Measurements from ENCODE around the gene GRP.

Gene GRP

GRCh38 chr18:59211629-59212028 lies 8.3 kb upstream of the GRP start:
- H3K4me1 Mint-ChIP-seq (ENCODE audit: low read depth): no peaks in the 10 kb centered on the region

GRCh38 chr18:59218018-59218417 lies 1.9 kb upstream of the GRP start:
- Mint-ChIP-seq H3K4me3 (no peak overlapping the region), H3K36me3 (no peaks in the 10 kb centered on the region), H3K27me3 (peaks cover 43% of the 10 kb centered on the region), H3K9me3 (ENCODE audit: low read depth) (no peaks in the 10 kb centered on the region), H3K27ac (no peak overlapping the region), H3K4me1 (ENCODE audit: low read depth) (peaks cover 10% of the 10 kb centered on the region)

More at GRCh38 chr18:59211629-59212028, 8.3 kb upstream of the GRP start:
- Mint-ChIP-seq H3K4me3 (no peak overlapping the region), H3K9me3 (ENCODE audit: low read depth) (no peaks in the 10 kb centered on the region), H3K27me3 (peaks cover 21% of the 10 kb centered on the region), H3K27ac (no peak overlapping the region), H3K36me3 (no peaks in the 10 kb centered on the region)

GRCh38 chr18:59220164-59220783 lies 316 bp downstream of the GRP start:
- Mint-ChIP-seq H3K4me3 (no peak overlapping the region), H3K27ac (no peak overlapping the region), H3K27me3 (peaks cover 42% of the 10 kb centered on the region), H3K36me3 (no peaks in the 10 kb centered on the region), H3K4me1 (ENCODE audit: low read depth) (peaks cover 10% of the 10 kb centered on the region), H3K9me3 (ENCODE audit: low read depth) (no peaks in the 10 kb centered on the region)

- Mint-ChIP-seq H3K4me3 (peak overlapping the region; percentile 56), H3K27me3 (peaks cover 43% of the 10 kb centered on the region)
Observed at GRCh38 chr18:59220784-59221765, 1.1 kb downstream of the GRP start.

GRCh38 chr18:59222341-59222740 lies 2.4 kb downstream of the GRP start:
- Mint-ChIP-seq H3K27me3 (peaks cover 39% of the 10 kb centered on the region), H3K9me3 (ENCODE audit: low read depth) (no peaks in the 10 kb centered on the region), H3K27ac (no peak overlapping the region), H3K4me1 (ENCODE audit: low read depth) (peaks cover 10% of the 10 kb centered on the region), H3K4me3 (no peak overlapping the region), H3K36me3 (no peaks in the 10 kb centered on the region)

More at GRCh38 chr18:59220784-59221765, 1.1 kb downstream of the GRP start:
- Mint-ChIP-seq H3K4me1 (ENCODE audit: low read depth) (peaks cover 10% of the 10 kb centered on the region), H3K36me3 (no peaks in the 10 kb centered on the region), H3K27ac (no peak overlapping the region), H3K9me3 (ENCODE audit: low read depth) (no peaks in the 10 kb centered on the region)

- no peak overlapping the region for H3K27ac Mint-ChIP-seq
- no peaks in the 10 kb centered on the region for H3K36me3 Mint-ChIP-seq
- no peak overlapping the region for H3K4me3 Mint-ChIP-seq
- H3K27me3 Mint-ChIP-seq: peaks cover 21% of the 10 kb centered on the region
- H3K9me3 Mint-ChIP-seq (ENCODE audit: low read depth): no peaks in the 10 kb centered on the region
- no peaks in the 10 kb centered on the region for H3K4me1 Mint-ChIP-seq (ENCODE audit: low read depth)
Observed at GRCh38 chr18:59228351-59228750, 8.4 kb downstream of the GRP start.

GRCh38 chr18:59229191-59229590 lies 9.2 kb downstream of the GRP start:
- Mint-ChIP-seq H3K4me1 (ENCODE audit: low read depth) (no peaks in the 10 kb centered on the region), H3K36me3 (no peaks in the 10 kb centered on the region), H3K27ac (no peak overlapping the region), H3K9me3 (ENCODE audit: low read depth) (no peaks in the 10 kb centered on the region), H3K27me3 (peaks cover 18% of the 10 kb centered on the region), H3K4me3 (no peak overlapping the region)

GRCh38 chr18:59229701-59230443 lies 9.9 kb downstream of the GRP start:
- Mint-ChIP-seq H3K36me3 (no peaks in the 10 kb centered on the region), H3K27ac (no peak overlapping the region), H3K4me1 (ENCODE audit: low read depth) (no peaks in the 10 kb centered on the region), H3K27me3 (peaks cover 18% of the 10 kb centered on the region), H3K4me3 (no peak overlapping the region), H3K9me3 (ENCODE audit: low read depth) (no peaks in the 10 kb centered on the region)

- no peaks in the 10 kb centered on the region for H3K4me1 Mint-ChIP-seq (ENCODE audit: low read depth)
- no peak overlapping the region for H3K4me3 Mint-ChIP-seq
- H3K27me3 Mint-ChIP-seq: peaks cover 18% of the 10 kb centered on the region
- no peak overlapping the region for H3K27ac Mint-ChIP-seq
- no peaks in the 10 kb centered on the region for H3K36me3 Mint-ChIP-seq
- H3K9me3 Mint-ChIP-seq (ENCODE audit: low read depth): no peaks in the 10 kb centered on the region
Observed at GRCh38 chr18:59231114-59231513, 11.2 kb downstream of the GRP start.

GRCh38 chr18:59231877-59232276 lies 11.9 kb downstream of the GRP start:
- no peak overlapping the region for H3K4me3 Mint-ChIP-seq
- H3K9me3 Mint-ChIP-seq (ENCODE audit: low read depth): no peaks in the 10 kb centered on the region
- no peak overlapping the region for H3K27ac Mint-ChIP-seq
- H3K27me3 Mint-ChIP-seq: peaks cover 20% of the 10 kb centered on the region
- H3K36me3 Mint-ChIP-seq: no peaks in the 10 kb centered on the region
- no peaks in the 10 kb centered on the region for H3K4me1 Mint-ChIP-seq (ENCODE audit: low read depth)

- no peaks in the 10 kb centered on the region for H3K36me3 Mint-ChIP-seq
- H3K4me1 Mint-ChIP-seq (ENCODE audit: low read depth): no peaks in the 10 kb centered on the region
- peaks cover 21% of the 10 kb centered on the region for H3K27me3 Mint-ChIP-seq
- H3K27ac Mint-ChIP-seq: no peak overlapping the region
- no peaks in the 10 kb centered on the region for H3K9me3 Mint-ChIP-seq (ENCODE audit: low read depth)
- H3K4me3 Mint-ChIP-seq: no peak overlapping the region
Observed at GRCh38 chr18:59232309-59233016, 12.5 kb downstream of the GRP start.

GRCh38 chr18:59233017-59233410 lies 13.1 kb downstream of the GRP start:
- H3K27me3 Mint-ChIP-seq: peaks cover 21% of the 10 kb centered on the region
- no peaks in the 10 kb centered on the region for H3K36me3 Mint-ChIP-seq
- no peaks in the 10 kb centered on the region for H3K4me1 Mint-ChIP-seq (ENCODE audit: low read depth)
- H3K9me3 Mint-ChIP-seq (ENCODE audit: low read depth): no peaks in the 10 kb centered on the region
- H3K27ac Mint-ChIP-seq: no peak overlapping the region
- no peak overlapping the region for H3K4me3 Mint-ChIP-seq

- Mint-ChIP-seq H3K27ac (no peak overlapping the region), H3K9me3 (ENCODE audit: low read depth) (no peaks in the 10 kb centered on the region), H3K36me3 (no peaks in the 10 kb centered on the region), H3K4me1 (ENCODE audit: low read depth) (no peaks in the 10 kb centered on the region), H3K27me3 (peaks cover 15% of the 10 kb centered on the region), H3K4me3 (no peak overlapping the region)
Observed at GRCh38 chr18:59238385-59238784, 18.4 kb downstream of the GRP start.

GRCh38 chr18:59239642-59240041 lies 19.7 kb downstream of the GRP start:
- no peak overlapping the region for H3K27ac Mint-ChIP-seq
- H3K36me3 Mint-ChIP-seq: no peaks in the 10 kb centered on the region
- no peaks in the 10 kb centered on the region for H3K4me1 Mint-ChIP-seq (ENCODE audit: low read depth)
- H3K27me3 Mint-ChIP-seq: peaks cover 21% of the 10 kb centered on the region
- no peaks in the 10 kb centered on the region for H3K9me3 Mint-ChIP-seq (ENCODE audit: low read depth)
- no peak overlapping the region for H3K4me3 Mint-ChIP-seq

Measured in activated naive CD8-positive, alpha-beta T cell (primary cell).